ENCODE measurements around the gene CLRN2.

The CLRN2 gene

DNA sequence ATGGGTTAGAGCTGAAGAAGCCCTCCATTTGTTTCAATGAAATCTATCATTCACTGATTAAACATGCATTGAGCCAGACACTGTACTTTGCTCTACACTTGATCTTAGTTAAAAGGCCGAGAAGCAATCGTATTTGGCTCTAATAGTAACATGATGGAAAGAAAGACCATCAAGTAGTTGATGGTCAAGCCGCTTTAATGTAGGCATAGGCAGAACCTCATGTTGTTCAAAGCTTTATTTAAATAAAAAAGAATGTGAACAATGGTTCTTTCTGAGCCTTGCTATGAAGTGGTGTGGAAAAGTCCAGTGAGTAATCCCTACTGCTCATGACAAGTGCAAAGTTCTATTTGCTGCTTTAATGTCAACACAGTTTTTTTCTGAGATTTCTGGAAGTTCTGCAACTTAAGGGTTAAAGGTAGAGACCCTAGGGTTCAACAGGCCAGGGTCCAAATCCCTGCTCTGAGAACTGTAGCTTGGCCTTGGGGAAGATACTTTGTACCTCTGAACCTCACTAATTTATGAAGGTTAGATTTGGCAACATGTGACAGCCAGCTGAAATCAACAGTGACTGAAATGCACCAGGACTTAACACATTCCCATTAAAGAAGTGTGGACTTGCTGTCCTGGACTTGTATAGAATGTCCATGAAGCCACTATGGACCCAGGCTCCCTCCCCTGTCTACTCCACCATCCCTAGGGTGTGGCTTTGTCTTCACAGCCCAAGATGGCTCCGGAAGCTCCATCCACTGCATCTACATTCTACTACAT lies 44.2 kb downstream of the CLRN2 start:
- no peaks in the 10 kb centered on the region for H3K9me3 ChIP-seq (ENCODE audit: insufficient read depth, low read depth, low read length)
- no peak overlapping the region for H2BK120ac ChIP-seq (ENCODE audit: insufficient read depth, low read length, poor library complexity)
- no peak overlapping the region for H2BK12ac ChIP-seq (ENCODE audit: low read length)
- no peaks in the 10 kb centered on the region for H3K79me2 ChIP-seq (ENCODE audit: control insufficient read depth, insufficient read depth, low read length, poor library complexity)
- no peak overlapping the region for H3K4me2 ChIP-seq (ENCODE audit: low read length)
- H3K14ac ChIP-seq (ENCODE audit: low read length), result no peak overlapping the region
- no peak overlapping the region for H3K18ac ChIP-seq (ENCODE audit: low read length)
- H2AK5ac ChIP-seq (ENCODE audit: low read length), result no peak overlapping the region
- no CpG with 5 or more reads among the region's 4 CpGs for WGBS (ENCODE audit: extremely low coverage, insufficient coverage, insufficient read length)
- H3K4ac ChIP-seq (ENCODE audit: low read depth, low read length), result no peak overlapping the region
- no peak overlapping the region for H3K9ac ChIP-seq (ENCODE audit: low read length)
- no peak overlapping the region for H3K23ac ChIP-seq (ENCODE audit: low read length)
- H2BK5ac ChIP-seq (ENCODE audit: low read depth, low read length, poor library complexity), result no peak overlapping the region
- H2AFZ ChIP-seq (ENCODE audit: insufficient read depth, low read length, poor library complexity), result no peak overlapping the region
- H3K79me1 ChIP-seq (ENCODE audit: low read length), result no peaks in the 10 kb centered on the region
- H4K91ac ChIP-seq (ENCODE audit: low read depth, low read length), result no peak overlapping the region
- no peak overlapping the region for H3K4me3 ChIP-seq (ENCODE audit: low read depth, low read length)
- no peak overlapping the region for H4K12ac ChIP-seq (ENCODE audit: low read depth, low read length)
- no peaks in the 10 kb centered on the region for H3K4me1 ChIP-seq (ENCODE audit: control insufficient read depth in 1 of 2, insufficient read depth in 2 of 2, low read length in 2 of 2)
- H3K36me3 ChIP-seq (ENCODE audit: control insufficient read depth in 1 of 2, insufficient read depth in 2 of 2, low read length in 2 of 2), result no peaks in the 10 kb centered on the region
- H4K8ac ChIP-seq (ENCODE audit: low read depth, low read length), result no peak overlapping the region
- DNase-seq, result no peak
- no peaks in the 10 kb centered on the region for H3K27me3 ChIP-seq (ENCODE audit: insufficient read depth, low read length)
- H3K27ac ChIP-seq (ENCODE audit: low read depth, low read length), result no peak overlapping the region

DNA sequence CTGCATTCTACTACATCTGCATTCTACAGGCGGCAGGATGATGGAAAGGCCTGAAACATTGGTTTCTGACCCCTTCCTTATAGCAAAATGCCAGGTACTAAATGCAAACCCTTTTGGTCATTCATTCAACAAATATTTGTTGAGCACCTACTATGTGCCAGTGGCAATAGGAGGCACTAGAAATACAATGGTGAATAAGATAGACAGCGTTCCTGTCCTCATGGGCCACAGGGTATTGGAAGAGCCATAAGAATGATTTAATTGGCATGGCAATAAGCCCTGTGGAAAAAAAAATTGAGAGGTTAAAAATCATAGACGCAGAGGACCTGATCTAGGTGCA lies 44.7 kb downstream of the CLRN2 start:
- no peak overlapping the region for H3K23ac ChIP-seq (ENCODE audit: low read length)
- no peak overlapping the region for H3K4me2 ChIP-seq (ENCODE audit: low read length)
- no peak overlapping the region for H3K14ac ChIP-seq (ENCODE audit: low read length)
- H3K27ac ChIP-seq (ENCODE audit: low read depth, low read length), result no peak overlapping the region
- H3K79me2 ChIP-seq (ENCODE audit: control insufficient read depth, insufficient read depth, low read length, poor library complexity), result no peaks in the 10 kb centered on the region
- no peak overlapping the region for H3K4ac ChIP-seq (ENCODE audit: low read depth, low read length)
- no peak overlapping the region for H3K4me3 ChIP-seq (ENCODE audit: low read depth, low read length)
- H2BK5ac ChIP-seq (ENCODE audit: low read depth, low read length, poor library complexity), result no peak overlapping the region
- no peaks in the 10 kb centered on the region for H3K27me3 ChIP-seq (ENCODE audit: insufficient read depth, low read length)
- H3K9ac ChIP-seq (ENCODE audit: low read length), result no peak overlapping the region
- no peak overlapping the region for H2BK120ac ChIP-seq (ENCODE audit: insufficient read depth, low read length, poor library complexity)
- no peak overlapping the region for H2AFZ ChIP-seq (ENCODE audit: insufficient read depth, low read length, poor library complexity)
- no peak overlapping the region for H2BK12ac ChIP-seq (ENCODE audit: low read length)
- no peak overlapping the region for H4K12ac ChIP-seq (ENCODE audit: low read depth, low read length)
- H4K91ac ChIP-seq (ENCODE audit: low read depth, low read length), result no peak overlapping the region
- no peak overlapping the region for H2AK5ac ChIP-seq (ENCODE audit: low read length)
- no peak for DNase-seq
- WGBS (ENCODE audit: extremely low coverage, insufficient coverage, insufficient read length), result no CpG with 5 or more reads among the region's 3 CpGs
- H3K18ac ChIP-seq (ENCODE audit: low read length), result no peak overlapping the region
- no peaks in the 10 kb centered on the region for H3K4me1 ChIP-seq (ENCODE audit: control insufficient read depth in 1 of 2, insufficient read depth in 2 of 2, low read length in 2 of 2)
- H3K9me3 ChIP-seq (ENCODE audit: insufficient read depth, low read depth, low read length), result no peaks in the 10 kb centered on the region
- no peaks in the 10 kb centered on the region for H3K79me1 ChIP-seq (ENCODE audit: low read length)
- no peak overlapping the region for H4K8ac ChIP-seq (ENCODE audit: low read depth, low read length)
- no peaks in the 10 kb centered on the region for H3K36me3 ChIP-seq (ENCODE audit: control insufficient read depth in 1 of 2, insufficient read depth in 2 of 2, low read length in 2 of 2)

DNA sequence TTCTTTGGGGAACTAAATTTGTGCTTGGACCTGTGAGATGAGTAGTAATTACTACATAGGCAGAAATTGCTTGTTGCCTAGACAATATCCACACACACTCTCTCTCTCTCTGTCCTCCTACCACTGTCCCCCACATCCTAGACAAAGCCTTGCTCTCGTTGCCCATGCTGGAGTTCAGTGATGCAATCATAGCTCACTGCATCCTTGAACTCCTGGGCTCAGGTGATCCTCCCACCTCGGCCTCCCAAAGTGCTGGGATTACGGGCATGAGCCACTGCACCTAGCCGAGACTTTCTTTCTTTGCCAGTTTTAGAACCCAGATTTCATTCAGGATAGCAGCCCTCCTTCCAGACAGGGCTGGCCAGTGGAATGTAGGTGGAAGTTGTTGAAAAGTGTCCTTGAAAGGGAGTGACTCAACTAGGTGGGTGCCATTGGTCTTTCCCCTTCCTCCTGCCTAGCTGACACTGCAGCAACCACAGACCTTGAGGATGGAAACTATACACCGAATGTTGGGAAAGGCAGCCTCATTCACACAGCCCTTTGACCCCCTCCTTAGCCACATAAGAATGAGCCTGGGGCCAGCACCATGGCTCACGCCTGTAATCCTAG lies 45.2 kb downstream of the CLRN2 start:
- no peaks in the 10 kb centered on the region for H3K79me2 ChIP-seq (ENCODE audit: control insufficient read depth, insufficient read depth, low read length, poor library complexity)
- no peaks in the 10 kb centered on the region for H3K79me1 ChIP-seq (ENCODE audit: low read length)
- no peak overlapping the region for H4K91ac ChIP-seq (ENCODE audit: low read depth, low read length)
- H3K27me3 ChIP-seq (ENCODE audit: insufficient read depth, low read length), result no peaks in the 10 kb centered on the region
- no peaks in the 10 kb centered on the region for H3K9me3 ChIP-seq (ENCODE audit: insufficient read depth, low read depth, low read length)
- no peak overlapping the region for H2AFZ ChIP-seq (ENCODE audit: insufficient read depth, low read length, poor library complexity)
- H3K27ac ChIP-seq (ENCODE audit: low read depth, low read length), result no peak overlapping the region
- no peak for DNase-seq
- H3K4me3 ChIP-seq (ENCODE audit: low read depth, low read length), result no peak overlapping the region
- no peak overlapping the region for H2BK12ac ChIP-seq (ENCODE audit: low read length)
- H3K4ac ChIP-seq (ENCODE audit: low read depth, low read length), result no peak overlapping the region
- H3K9ac ChIP-seq (ENCODE audit: low read length), result no peak overlapping the region
- WGBS (ENCODE audit: extremely low coverage, insufficient coverage, insufficient read length), result no CpG with 5 or more reads among the region's 6 CpGs
- H3K4me1 ChIP-seq (ENCODE audit: control insufficient read depth in 1 of 2, insufficient read depth in 2 of 2, low read length in 2 of 2), result no peaks in the 10 kb centered on the region
- no peak overlapping the region for H2AK5ac ChIP-seq (ENCODE audit: low read length)
- H3K18ac ChIP-seq (ENCODE audit: low read length), result no peak overlapping the region
- no peak overlapping the region for H4K12ac ChIP-seq (ENCODE audit: low read depth, low read length)
- H3K4me2 ChIP-seq (ENCODE audit: low read length), result no peak overlapping the region
- H2BK120ac ChIP-seq (ENCODE audit: insufficient read depth, low read length, poor library complexity), result no peak overlapping the region
- no peak overlapping the region for H2BK5ac ChIP-seq (ENCODE audit: low read depth, low read length, poor library complexity)
- H3K14ac ChIP-seq (ENCODE audit: low read length), result no peak overlapping the region
- H3K23ac ChIP-seq (ENCODE audit: low read length), result no peak overlapping the region
- H3K36me3 ChIP-seq (ENCODE audit: control insufficient read depth in 1 of 2, insufficient read depth in 2 of 2, low read length in 2 of 2), result no peaks in the 10 kb centered on the region
- H4K8ac ChIP-seq (ENCODE audit: low read depth, low read length), result no peak overlapping the region

DNA sequence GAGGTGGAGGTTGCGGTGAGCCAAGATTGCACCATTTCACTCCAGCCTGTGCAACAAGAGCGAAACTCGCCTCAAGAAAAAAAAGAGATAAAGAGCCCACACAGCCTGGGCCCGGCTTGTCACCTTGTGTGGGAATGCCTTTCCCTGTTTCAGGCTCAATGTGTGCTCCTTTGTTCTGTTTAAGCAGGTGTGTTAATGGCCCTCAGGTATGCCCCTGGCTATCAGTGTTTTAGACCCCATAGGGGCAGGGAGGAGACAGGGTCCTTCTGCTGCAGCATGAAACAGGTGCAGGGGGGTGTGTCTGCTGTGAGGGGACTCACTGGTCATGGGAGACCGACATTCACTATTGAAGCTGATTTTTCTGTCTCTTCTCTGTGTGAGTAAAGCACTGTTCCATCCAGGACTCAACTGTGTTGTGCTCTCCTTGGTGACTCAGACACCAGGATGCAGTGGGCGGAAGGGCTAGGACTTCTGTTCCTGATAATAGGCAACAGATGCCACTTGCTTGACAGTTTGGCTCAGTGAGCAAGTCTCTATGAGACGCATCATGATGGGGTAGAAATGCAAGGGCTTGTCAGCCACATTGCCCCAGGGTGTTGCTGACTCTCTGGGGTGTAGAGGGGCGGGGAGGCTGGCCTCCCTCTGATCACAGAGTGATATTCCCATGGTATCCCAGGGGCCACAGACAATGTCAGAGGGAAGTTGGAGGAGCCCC lies 46.4 kb downstream of the CLRN2 start:
- no peak overlapping the region for H4K8ac ChIP-seq (ENCODE audit: low read depth, low read length)
- no CpG with 5 or more reads among the region's 8 CpGs for WGBS (ENCODE audit: extremely low coverage, insufficient coverage, insufficient read length)

More for the DNA sequence above, 46.4 kb downstream of the CLRN2 start:
- Histone ChIP-seq H3K4me3 (ENCODE audit: low read depth, low read length) (no peak overlapping the region), H3K9ac (ENCODE audit: low read length) (no peak overlapping the region), H3K79me1 (ENCODE audit: low read length) (no peaks in the 10 kb centered on the region), H3K4me1 (ENCODE audit: control insufficient read depth in 1 of 2, insufficient read depth in 2 of 2, low read length in 2 of 2) (no peaks in the 10 kb centered on the region), H3K18ac (ENCODE audit: low read length) (no peak overlapping the region), H2BK12ac (ENCODE audit: low read length) (no peak overlapping the region), H2BK5ac (ENCODE audit: low read depth, low read length, poor library complexity) (no peak overlapping the region), H3K23ac (ENCODE audit: low read length) (no peak overlapping the region), H3K4ac (ENCODE audit: low read depth, low read length) (no peak overlapping the region), H2AK5ac (ENCODE audit: low read length) (no peak overlapping the region), H2BK120ac (ENCODE audit: insufficient read depth, low read length, poor library complexity) (no peak overlapping the region), H3K14ac (ENCODE audit: low read length) (no peak overlapping the region), H3K36me3 (ENCODE audit: control insufficient read depth in 1 of 2, insufficient read depth in 2 of 2, low read length in 2 of 2) (no peaks in the 10 kb centered on the region), H2AFZ (ENCODE audit: insufficient read depth, low read length, poor library complexity) (no peak overlapping the region), H4K91ac (ENCODE audit: low read depth, low read length) (no peak overlapping the region), H4K12ac (ENCODE audit: low read depth, low read length) (no peak overlapping the region), H3K79me2 (ENCODE audit: control insufficient read depth, insufficient read depth, low read length, poor library complexity) (no peaks in the 10 kb centered on the region), H3K27me3 (ENCODE audit: insufficient read depth, low read length) (no peaks in the 10 kb centered on the region), H3K4me2 (ENCODE audit: low read length) (no peak overlapping the region), H3K9me3 (ENCODE audit: insufficient read depth, low read depth, low read length) (no peaks in the 10 kb centered on the region), H3K27ac (ENCODE audit: low read depth, low read length) (no peak overlapping the region)
- DNase-seq, result peak; percentile 47 to 51
